Measurements from ENCODE around the gene GRID2IP. TPM values are rescaled to one million over a fixed set of nuclear protein-coding genes. Genes with fewer than 3 reads are reported as not detected.

GRID2IP gene
- total RNA-seq, 1 experiment from 2014 or later: not detected

DNA sequence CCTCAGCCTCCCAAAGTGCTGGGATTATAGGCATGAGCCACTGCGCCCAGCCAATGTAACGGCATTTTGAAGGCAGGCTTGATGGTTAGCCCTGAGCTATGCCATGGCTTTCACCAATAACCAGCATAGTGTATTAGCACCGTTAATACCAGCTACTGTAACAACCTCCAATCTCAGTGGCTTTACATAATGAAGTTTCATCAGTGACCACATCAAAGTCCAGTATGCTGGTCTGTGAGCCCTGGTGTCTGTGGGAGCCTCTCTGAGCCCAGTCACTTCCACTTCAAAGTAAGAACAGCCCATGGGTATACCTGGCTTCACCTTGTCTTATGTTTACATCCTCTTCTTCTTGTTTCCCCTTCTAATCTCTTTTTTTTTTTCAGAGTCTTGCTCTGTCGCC, 14.4 kb upstream of the GRID2IP start:
- no peak for DNase-seq (ENCODE audit: low read depth)
- in situ Hi-C loops (cut with HindIII; ENCODE audit: low pct_unique_long_range_greater_than_20kb, low sequenced_read_pairs): no loop called here

DNA sequence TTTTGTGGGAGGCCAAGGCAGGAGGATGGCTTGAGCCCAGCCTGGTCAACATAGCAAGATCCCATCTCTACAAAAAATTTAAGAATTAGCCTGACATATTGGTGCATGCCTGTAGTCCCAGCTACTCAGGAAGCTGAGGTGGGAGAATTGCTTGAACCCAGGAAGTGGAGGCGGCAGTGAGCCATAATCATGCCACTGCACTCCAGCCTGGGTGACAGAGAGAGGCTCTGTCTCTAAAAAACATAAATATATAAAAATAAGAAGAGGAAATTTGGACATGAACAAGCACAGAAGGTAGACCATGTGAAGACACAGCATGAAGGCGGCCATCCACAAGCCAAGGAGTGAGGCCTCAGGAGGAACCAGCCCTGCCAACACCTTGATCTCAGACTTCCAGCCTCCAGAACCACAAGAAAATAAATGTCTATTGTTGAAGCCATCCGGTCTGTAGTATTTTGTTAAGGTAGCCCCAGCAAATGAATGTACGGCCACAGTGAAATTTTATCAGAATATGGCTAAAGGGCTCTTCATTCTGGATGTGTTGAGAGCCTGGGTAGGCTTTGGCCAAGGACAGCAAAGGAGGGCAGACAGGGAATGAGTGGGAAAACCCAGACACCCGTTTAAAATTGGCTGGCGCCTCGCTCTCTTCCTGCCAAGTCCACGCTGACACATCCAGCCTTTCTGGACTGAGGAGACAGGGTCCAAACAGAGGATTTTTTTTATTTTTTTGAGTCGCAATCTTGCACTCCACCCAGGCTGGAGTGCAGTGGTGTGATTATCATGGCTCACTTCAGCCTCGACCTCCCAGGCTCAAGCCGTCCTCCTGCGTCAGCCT, 12.9 kb upstream of the GRID2IP start:
- in situ Hi-C loops (cut with HindIII; ENCODE audit: low pct_unique_long_range_greater_than_20kb, low sequenced_read_pairs): no loop called here
- no peak for DNase-seq (ENCODE audit: low read depth)

DNA sequence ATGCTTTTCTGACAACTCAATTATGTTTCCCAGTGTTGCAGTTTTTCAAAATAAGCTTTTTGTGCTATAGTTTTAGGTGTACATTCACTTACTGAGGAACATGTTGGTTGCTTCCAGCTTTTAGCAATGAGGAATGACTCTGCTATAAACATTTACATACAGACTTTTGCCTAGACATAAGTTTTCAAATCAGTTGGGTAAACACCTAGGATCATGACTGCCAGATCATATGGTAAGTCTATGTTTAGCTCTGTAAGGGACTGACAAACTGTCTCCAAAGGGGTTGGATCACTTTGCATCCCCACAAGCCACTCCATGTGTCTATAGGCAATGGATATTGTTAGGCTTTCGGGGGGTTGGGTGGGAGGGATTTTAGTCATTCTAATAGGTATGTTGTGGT, 10.8 kb upstream of the GRID2IP start:
- in situ Hi-C loops (cut with HindIII; ENCODE audit: low pct_unique_long_range_greater_than_20kb, low sequenced_read_pairs): no loop called here
- no peak for DNase-seq (ENCODE audit: low read depth)

DNA sequence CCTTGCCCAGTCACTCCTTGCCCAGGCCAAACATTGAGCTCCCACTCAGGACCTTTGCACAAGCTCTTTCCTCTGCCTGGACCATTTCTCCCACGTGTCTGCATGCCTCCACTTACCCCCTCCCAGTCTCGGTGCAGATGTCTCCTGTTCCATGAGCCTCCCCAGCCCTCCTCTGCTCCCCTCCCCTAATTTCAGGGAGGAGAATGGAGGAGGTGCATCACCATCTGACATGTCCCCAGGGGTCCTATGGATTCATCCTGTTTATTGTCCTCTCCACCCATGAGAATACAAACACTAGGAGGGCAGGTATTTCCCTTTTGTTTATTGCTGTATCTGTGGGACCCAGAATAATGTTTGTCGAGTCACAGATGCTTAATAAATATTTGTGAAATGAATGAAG, 8.6 kb upstream of the GRID2IP start:
- DNase-seq (ENCODE audit: low read depth): no peak
- in situ Hi-C loops (cut with HindIII; ENCODE audit: low pct_unique_long_range_greater_than_20kb, low sequenced_read_pairs): no loop called here

DNA sequence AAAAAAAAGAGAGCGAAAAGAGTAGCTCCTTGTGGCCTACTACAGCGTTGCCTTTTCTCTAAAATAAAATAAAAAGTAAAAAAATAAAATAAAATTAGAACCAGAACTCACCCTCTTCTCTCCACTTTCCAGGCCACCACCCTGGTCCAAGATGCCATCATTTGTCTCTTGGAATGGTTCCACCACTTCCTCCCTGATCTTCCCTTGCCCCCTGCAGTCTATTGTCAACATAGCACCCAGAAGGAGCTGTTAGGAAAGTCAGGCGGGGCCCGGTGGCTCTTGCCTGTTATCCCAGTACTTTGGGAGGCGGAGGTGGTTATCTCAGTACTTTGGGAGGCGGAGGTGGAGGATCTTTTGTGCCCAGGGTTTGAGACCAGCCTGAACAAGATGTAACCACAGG, 7.6 kb upstream of the GRID2IP start:
- DNase-seq (ENCODE audit: low read depth): no peak
- in situ Hi-C loops (cut with HindIII; ENCODE audit: low pct_unique_long_range_greater_than_20kb, low sequenced_read_pairs): no loop called here

DNA sequence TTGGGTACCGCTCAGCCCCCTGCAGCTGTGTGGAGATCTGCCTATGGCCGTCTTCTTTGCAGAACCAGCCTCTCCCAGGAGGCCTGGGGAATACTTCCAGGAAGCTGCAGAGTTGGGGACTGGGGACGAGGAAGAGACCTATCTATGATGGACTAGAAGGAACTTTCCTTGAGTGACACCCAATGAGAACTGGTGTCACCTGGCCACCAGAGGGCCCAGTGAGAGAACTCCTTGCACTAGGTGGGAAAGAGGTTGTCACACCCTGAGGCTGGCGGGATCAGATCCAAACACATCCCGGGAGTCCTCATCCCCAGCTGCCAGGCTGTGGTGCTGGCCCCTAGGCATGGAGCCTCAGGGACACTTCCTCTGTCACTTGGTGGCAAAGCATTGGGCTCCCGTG, 4.9 kb upstream of the GRID2IP start:
- in situ Hi-C loops (cut with HindIII; ENCODE audit: low pct_unique_long_range_greater_than_20kb, low sequenced_read_pairs): no loop called here
- no peak for DNase-seq (ENCODE audit: low read depth)

DNA sequence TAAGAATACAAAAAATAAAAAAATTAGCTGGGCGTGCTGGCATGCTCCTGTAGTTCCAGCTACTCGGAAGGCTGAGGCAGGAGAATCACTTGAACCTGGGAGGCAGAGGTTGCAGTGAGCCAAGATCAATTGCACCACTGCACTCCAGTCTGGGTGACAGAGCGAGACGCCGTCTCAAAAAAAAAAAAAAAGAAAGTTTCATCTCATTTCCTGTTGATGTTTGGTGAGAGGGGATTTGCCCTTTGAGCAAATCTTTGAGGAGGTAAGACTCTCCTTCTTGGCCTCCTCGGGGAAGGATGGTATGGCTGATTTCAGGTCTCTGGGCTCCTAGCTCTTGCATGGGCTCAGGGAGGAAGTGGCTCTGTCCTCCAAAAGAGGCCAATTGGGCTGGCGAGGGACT, 3.6 kb upstream of the GRID2IP start:
- DNase-seq (ENCODE audit: low read depth): no peak
- in situ Hi-C loops (cut with HindIII; ENCODE audit: low pct_unique_long_range_greater_than_20kb, low sequenced_read_pairs): no loop called here

DNA sequence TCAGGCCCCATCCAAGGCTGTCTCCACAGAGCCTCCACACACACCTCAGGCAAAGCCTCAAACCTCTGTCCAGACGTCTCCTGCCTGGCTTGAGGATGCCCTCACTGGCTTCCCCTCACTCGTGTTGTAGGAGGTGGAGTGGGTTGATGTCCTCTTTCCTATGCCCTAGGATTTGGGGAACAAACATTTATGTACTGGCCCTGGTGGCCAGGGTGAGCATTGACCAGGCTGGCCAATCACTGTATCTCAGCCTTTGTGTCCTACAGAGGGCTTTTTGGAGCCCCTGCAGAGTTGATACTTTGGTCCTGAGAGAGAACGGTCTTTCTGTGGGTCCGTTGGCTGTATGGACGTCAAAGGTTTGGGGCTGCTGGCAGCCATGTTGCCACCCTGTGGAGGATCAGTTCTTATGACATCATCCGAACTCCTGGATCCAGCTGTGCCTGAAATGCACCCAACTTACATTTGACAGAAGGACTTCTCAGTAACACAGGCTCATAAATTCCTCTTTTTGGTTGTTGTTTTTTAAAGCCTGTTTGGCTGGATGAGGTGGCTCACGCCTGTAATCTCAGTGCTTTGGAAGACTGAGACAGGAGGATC, 2.3 kb upstream of the GRID2IP start:
- DNase-seq (ENCODE audit: low read depth): no peak
- in situ Hi-C loops (cut with HindIII; ENCODE audit: low pct_unique_long_range_greater_than_20kb, low sequenced_read_pairs): no loop called here

DNA sequence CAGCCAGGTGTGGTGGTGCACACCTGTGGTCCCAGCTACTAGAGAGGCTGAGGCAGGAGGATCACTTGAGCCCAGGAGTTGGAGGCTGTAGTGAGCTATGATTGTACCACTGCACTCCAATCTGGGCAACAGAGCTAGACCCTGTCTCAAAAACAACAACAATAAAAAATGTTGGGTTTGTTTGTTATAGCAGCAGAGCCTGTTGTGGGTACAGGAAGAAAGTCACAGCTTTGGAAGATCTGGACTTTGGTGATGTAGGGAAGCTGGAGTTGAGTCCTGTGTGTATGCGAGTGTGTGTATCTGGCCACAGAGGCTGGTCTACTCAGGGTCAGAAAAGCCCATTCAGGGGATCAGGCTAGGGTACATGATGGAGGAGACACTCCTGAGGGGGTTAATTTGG, 3.9 kb downstream of the GRID2IP start:
- in situ Hi-C loops (cut with HindIII; ENCODE audit: low pct_unique_long_range_greater_than_20kb, low sequenced_read_pairs): no loop called here
- DNase-seq (ENCODE audit: low read depth): no peak

DNA sequence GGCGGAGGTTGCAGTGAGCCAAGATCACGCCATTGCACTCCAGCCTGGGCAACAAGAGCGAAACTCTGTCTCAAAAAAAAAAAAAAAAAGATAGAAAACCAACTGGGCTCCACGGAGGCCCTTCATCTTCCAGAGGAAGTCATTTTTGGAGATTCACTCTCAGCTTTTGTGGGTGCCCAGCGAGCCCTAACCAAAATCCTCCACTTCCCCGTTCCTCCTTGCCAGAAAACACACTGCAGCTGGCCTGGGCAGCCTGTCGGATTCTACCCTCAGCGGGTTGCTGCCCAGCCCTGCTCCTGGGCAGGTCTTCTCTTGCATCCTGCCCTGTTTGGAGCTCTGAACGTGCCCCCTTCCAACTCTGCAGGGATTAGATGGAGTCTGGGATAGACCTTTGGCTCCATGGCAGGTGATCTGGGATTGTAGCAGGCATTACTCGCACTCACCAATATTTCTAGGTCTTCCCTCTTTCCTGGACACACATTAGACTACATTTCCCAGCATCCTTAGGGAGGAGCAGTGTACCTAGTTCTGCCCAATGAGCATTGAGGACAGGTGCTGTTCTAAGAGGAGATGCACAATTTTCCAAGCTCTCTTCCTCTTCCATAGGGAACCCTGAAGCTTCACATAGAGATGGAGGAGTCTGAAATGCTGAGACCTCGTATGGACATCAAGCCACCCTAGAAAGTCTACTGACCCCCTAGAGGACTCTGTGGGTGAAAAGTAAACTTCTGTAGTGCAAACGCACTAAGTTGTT, 4.6 kb downstream of the GRID2IP start:
- no peak for DNase-seq (ENCODE audit: low read depth)
- in situ Hi-C loops (cut with HindIII; ENCODE audit: low pct_unique_long_range_greater_than_20kb, low sequenced_read_pairs): no loop called here

DNA sequence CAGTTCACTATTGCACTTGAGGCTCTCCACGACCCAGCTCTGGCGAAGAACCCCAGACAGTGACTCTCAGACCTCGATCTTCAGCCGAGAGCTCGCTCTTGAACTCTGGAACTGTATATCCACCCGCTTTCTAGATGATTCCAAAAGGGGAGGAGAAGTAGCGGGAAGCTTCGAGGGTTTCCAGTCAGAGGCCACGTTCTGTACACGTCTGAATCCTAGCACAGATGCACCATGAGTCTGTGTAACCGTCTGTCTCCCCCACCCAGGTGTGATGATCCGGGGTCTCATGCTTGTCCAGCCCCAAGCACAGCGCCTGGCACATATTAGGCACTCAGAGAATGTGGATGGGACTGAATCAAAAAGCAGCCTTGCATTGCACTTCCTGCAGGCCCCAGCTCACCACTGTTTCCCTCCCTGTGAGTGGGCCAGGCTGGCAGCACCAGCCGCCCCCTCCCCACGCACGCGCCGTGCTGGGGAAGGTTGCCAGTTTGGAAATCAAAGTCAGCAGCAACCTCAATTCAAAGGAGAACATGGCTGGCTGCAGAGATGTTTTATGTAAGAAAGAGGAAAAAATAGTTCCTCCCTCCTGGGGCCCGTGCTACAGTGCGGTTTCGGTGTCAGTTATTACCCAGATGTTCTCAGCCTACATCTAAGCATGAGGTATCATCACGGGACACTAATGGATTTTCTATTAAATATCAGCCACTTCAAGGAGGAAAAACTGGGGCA, 5.7 kb downstream of the GRID2IP start:
- DNase-seq (ENCODE audit: low read depth): no peak
- in situ Hi-C loops (cut with HindIII; ENCODE audit: low pct_unique_long_range_greater_than_20kb, low sequenced_read_pairs): no loop called here

DNA sequence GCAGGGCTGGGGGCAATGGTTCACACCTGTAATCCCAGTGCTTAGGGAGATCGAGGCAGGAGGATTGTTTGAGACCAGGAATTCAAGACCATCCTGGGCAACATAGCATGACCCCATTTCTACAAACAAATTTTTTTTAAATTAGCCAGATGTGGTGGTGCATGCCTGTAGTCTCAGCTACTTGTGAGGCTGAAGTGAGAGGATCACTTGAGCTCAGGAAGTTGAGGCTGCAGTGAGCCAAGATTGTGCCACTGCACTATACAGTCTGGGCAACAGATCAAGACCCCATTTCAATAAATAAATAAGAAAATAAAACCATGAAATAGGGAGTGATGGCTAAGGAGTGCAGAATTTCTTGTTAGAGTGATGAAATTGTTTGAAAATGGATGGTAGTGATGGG, 8.9 kb downstream of the GRID2IP start:
- in situ Hi-C loops (cut with HindIII; ENCODE audit: low pct_unique_long_range_greater_than_20kb, low sequenced_read_pairs): no loop called here
- no peak for DNase-seq (ENCODE audit: low read depth)

DNA sequence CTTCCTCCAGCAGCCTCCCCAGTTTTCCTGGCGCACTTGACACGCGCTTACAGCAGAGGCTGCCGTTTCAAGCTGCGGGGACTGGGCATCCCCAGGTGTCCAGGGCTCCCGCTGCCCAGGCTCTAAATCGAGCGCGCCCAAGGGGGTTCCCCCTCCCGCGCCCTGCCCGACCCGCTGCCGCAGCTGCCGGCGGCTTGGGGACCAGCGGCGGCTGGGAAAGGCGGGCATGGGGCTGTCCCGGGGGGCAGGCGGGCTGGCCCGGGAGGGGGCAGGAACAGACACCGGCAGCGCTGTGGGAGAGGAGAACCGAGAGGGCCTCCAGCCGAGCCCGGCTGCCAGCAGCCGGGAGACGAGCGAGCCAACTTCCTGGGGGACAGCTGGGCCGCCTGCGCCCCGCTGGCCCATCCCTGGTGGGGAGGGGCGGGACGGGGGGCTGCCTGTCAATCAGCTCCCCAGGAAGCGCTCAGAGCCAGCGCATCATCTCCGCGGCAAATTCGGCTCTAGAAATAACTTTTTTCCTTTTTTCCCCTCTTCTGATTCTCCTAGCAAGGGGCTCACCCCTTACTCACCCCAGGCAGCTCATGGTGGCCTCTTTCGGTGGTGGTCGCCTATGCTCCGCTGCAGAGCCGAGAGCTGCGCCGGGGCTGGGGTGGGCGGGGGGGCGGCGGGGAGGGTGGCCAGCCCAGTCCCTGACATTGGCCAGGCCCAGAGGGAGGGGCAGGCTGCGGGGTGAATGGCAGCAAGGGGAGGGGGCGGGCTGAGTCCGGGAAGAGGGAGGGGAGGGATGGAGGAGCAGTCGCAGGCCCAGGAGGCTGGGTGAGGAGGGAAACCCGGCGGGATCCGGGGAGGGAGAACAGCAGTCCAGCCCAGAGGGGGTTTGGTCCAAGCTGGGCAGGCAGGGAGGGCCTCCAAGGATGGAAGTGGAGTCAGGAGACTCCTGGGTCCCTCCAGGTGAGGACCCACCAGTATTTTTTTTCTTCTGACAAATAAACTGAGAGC, 14.7 kb downstream of the GRID2IP start:
- in situ Hi-C loops (cut with HindIII; ENCODE audit: low pct_unique_long_range_greater_than_20kb, low sequenced_read_pairs): no loop called here
- no peak for DNase-seq (ENCODE audit: low read depth)

DNA sequence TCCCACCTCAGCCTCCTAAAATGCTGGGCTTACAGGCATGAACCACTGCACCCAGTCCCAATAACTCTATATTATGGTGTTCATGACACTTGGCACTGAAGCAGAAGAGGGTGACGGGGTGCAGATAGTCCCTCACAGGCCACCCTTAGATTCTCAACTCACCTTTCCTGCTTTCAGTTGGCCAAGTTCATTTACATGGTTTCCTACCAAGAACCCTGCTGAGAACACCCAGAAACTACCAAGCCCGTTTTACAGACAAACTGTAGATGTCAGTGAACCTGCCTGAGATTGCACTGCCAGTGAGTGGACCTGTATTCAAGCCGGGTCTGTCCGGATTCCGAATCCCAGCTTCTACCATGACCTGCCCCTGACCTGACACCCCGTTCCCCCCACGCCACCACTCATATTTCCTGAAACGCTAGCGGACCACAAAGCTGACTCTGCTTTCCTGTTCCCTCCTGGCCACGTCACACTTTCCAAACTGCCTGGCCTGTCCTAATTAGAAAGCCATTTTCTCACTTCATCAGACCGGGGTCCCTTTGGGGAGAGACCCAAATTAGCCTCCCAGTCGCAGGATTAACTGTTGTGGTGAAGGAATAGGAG, 17.3 kb downstream of the GRID2IP start:
- DNase-seq (ENCODE audit: low read depth): no peak
- in situ Hi-C loops (cut with HindIII; ENCODE audit: low pct_unique_long_range_greater_than_20kb, low sequenced_read_pairs): no loop called here

DNA sequence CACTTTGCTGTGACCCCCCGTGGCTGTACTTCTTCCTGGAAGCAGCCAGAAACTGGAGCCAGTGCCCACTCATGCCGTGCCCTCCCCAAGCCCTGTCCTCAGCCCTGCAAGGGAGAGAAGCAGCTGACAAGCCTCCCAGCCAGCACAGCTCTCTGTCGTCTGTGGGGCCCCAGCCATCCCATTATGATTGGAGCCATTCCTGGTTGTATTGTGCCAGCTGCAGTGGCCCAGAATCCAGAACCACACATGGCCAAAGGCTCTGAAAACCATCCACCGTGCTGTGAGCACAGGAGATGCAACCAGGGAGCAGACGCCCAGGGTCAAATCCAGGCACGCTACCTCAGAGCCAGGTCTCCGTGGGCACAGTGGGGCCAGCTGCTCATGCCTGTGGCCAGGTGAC, 18.7 kb downstream of the GRID2IP start:
- in situ Hi-C loops (cut with HindIII; ENCODE audit: low pct_unique_long_range_greater_than_20kb, low sequenced_read_pairs): no loop called here
- DNase-seq (ENCODE audit: low read depth): no peak

DNA sequence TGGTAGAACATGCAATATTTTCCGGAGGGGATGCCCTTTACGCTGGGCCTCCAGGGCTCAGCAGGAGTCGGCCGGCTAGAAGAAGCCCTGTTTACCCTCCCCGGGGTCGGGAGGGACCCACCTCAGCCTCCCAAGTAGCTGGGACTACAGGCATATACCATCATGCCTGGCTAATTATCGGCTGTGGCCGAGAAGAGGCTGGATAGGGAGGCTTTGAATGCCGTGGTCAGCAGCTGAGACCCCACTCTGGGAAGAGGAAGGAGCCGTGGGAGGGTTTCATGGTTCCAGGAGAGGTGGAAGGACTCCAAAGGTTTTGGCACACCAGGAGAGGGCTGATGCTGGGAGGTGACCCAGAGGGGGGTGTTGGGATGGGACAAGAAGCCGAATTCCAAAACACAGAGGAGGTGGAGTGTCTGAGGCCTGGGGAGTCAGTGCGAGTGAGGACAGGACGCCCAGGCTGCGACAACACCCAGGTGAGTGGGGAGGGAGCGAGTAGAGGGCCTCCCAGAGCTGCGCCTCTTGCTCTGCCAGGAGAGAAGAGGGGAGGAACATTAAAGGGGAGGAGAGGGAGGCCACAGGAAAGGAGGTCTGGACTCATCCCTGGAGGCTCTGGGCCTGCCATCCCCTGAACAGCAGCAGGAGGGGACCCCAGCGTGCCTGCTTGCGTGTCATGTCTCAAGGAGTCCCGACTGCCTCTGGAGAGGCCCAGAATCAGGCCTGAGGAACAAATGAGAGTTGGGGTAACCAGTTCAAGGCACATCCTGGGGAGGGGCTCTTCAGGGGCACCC, 19.6 kb downstream of the GRID2IP start:
- in situ Hi-C loops (cut with HindIII; ENCODE audit: low pct_unique_long_range_greater_than_20kb, low sequenced_read_pairs): no loop called here
- DNase-seq (ENCODE audit: low read depth): no peak

Data from Caki2 (cell line).